GM23338 (cell line): ENCODE results near the gene SLC26A11. TPM values are rescaled to one million over a fixed set of nuclear protein-coding genes. Genes with fewer than 3 reads are reported as not detected.

Experiments
- ATAC-seq: fragments of 200-7000 bp; cut with Tn5 transposase; 3 replicates; pipeline ENCODE4 v1.9.1; 2020
- DNase-seq: peaks from one replicate; pipeline ENCODE4 v3.0.0-alpha.2; 2015; ENCODE audit warnings: low spot score
- H2AFZ ChIP-seq: fragments of 200-600 bp; sonication (generic); 2 replicates; pipeline ENCODE4 v1.8.0; 2016; ENCODE audit warnings: antibody characterized with exemption, mild to moderate bottlenecking, moderate library complexity
- H3F3A ChIP-seq: fragments of 200-600 bp; sonication (generic); replicated peaks from 2 replicates; pipeline ENCODE4 v1.8.0; 2017; ENCODE audit warnings: antibody characterized with exemption, mixed run types, low read depth
- H3K27ac ChIP-seq: fragments of 200-600 bp; sonication (generic); 2 replicates; pipeline ENCODE4 v1.6.1; 2016; ENCODE audit warnings: low read depth
- H3K27me3 ChIP-seq: fragments of 200-600 bp; sonication (generic); 2 replicates; pipeline ENCODE4 v1.8.0; 2016; ENCODE audit warnings: mild to moderate bottlenecking, mixed run types, moderate library complexity; ENCODE audit not compliant: insufficient read depth
- H3K36me3 ChIP-seq: fragments of 200-600 bp; sonication (generic); 2 replicates; pipeline ENCODE4 v1.8.0; 2016; ENCODE audit warnings: mild to moderate bottlenecking; ENCODE audit not compliant: insufficient read depth
- H3K4me1 ChIP-seq: fragments of 200-600 bp; sonication (generic); 2 replicates; pipeline ENCODE4 v1.8.0; 2016; ENCODE audit warnings: mild to moderate bottlenecking, moderate library complexity; ENCODE audit not compliant: insufficient read depth
- H3K4me2 ChIP-seq: fragments of 200-600 bp; sonication (generic); 2 replicates; pipeline ENCODE4 v1.7.1; 2017; ENCODE audit warnings: mixed run types
- H3K4me3 ChIP-seq: fragments of 200-600 bp; sonication (generic); 2 replicates; pipeline ENCODE4 v1.6.1; 2016; ENCODE audit warnings: mixed run types
- H3K79me2 ChIP-seq: fragments of 200-600 bp; sonication (generic); replicated peaks from 2 replicates; pipeline ENCODE4 v1.8.0; 2017; ENCODE audit warnings: mild to moderate bottlenecking; ENCODE audit not compliant: insufficient read depth
- H3K9me2 ChIP-seq: fragments of 200-600 bp; sonication (generic); 2 replicates; pipeline ENCODE4 v1.8.0; 2017; ENCODE audit not compliant: insufficient read depth
- H4K20me1 ChIP-seq: fragments of 200-600 bp; sonication (generic); replicated peaks from 2 replicates; pipeline ENCODE4 v1.8.0; 2017; ENCODE audit warnings: mild to moderate bottlenecking; ENCODE audit not compliant: insufficient read depth
- H3K27ac Mint-ChIP-seq: 2 replicates; pipeline ENCODE4 v1.8.0; 2020; ENCODE audit warnings: inconsistent platforms, mild to moderate bottlenecking, moderate library complexity, mixed read lengths
- H3K27me3 Mint-ChIP-seq: 3 replicates; pipeline ENCODE4 v1.8.0; 2022; ENCODE audit warnings: low read depth, mild to moderate bottlenecking, moderate library complexity, mixed read lengths, inconsistent platforms; ENCODE audit not compliant: insufficient read depth, poor library complexity
- H3K36me3 Mint-ChIP-seq: 3 replicates; pipeline ENCODE4 v1.8.0; 2021; ENCODE audit warnings: low read depth, mild to moderate bottlenecking, inconsistent platforms, moderate library complexity, mixed read lengths
- H3K4me1 Mint-ChIP-seq: 3 replicates; pipeline ENCODE4 v1.8.0; 2020; ENCODE audit warnings: mild to moderate bottlenecking, inconsistent platforms, mixed read lengths
- H3K4me3 Mint-ChIP-seq: 3 replicates; pipeline ENCODE4 v1.8.0; 2021; ENCODE audit warnings: moderate library complexity, mild to moderate bottlenecking, inconsistent platforms, mixed read lengths
- H3K9me3 Mint-ChIP-seq: 3 replicates; pipeline ENCODE4 v1.8.0; 2020; ENCODE audit warnings: moderate library complexity, mild to moderate bottlenecking, inconsistent platforms, mixed read lengths
- CREB1 ChIP-seq: fragments of 250-450 bp; sonication (Bioruptor Pico); IDR thresholded peaks from 2 replicates; pipeline ENCODE4 v1.5.0; 2020; ENCODE audit warnings: low read depth, mild to moderate bottlenecking, moderate library complexity
- ETS1 ChIP-seq: IDR thresholded peaks from 2 replicates; pipeline ENCODE4 v1.6.1; 2016; ENCODE audit warnings: antibody characterized with exemption
- EZH2 ChIP-seq: fragments of 200-600 bp; sonication (generic); IDR thresholded peaks from one replicate; pipeline ENCODE4 v1.8.0; 2017; ENCODE audit warnings: antibody characterized with exemption, mild to moderate bottlenecking, low read depth; ENCODE audit not compliant: unreplicated experiment
- EZH2phosphoT487 ChIP-seq: fragments of 200-600 bp; sonication (generic); IDR thresholded peaks from one replicate; pipeline ENCODE4 v1.8.1; 2018; ENCODE audit warnings: antibody characterized with exemption; ENCODE audit not compliant: unreplicated experiment
- POLR2AphosphoS5 ChIP-seq: IDR thresholded peaks from 2 replicates; pipeline ENCODE4 v1.6.1; 2016; ENCODE audit warnings: antibody characterized with exemption, low read depth
- REST ChIP-seq: IDR thresholded peaks from one replicate; pipeline ENCODE4 v1.6.1; 2018; ENCODE audit warnings: antibody characterized with exemption; ENCODE audit not compliant: unreplicated experiment
- ZNF114 ChIP-seq: fragments of 250-450 bp; sonication (Bioruptor Pico); IDR thresholded peaks from 2 replicates; pipeline ENCODE4 v1.5.0; 2020; ENCODE audit warnings: mild to moderate bottlenecking, moderate library complexity
- ZNF462 ChIP-seq: fragments of 250-450 bp; sonication (Bioruptor Pico); IDR thresholded peaks from 2 replicates; pipeline ENCODE4 v1.5.0; 2020; ENCODE audit warnings: mild to moderate bottlenecking, moderate library complexity
- polyA plus RNA-seq: library from polyadenylated mRNA; unstranded; fragments of >200 nt; fragmentation: Nextera tagmentation; extraction: Ambion mirVana; gene quantifications from 2 replicates; pipeline ENCODE4 v1.2.1, GENCODE V29; 2016
- total RNA-seq: library from RNA; depleted of rRNA; stranded (reverse); fragments of >200 nt; shearing (Covaris generic); gene quantifications from 2 replicates; pipeline ENCODE4 v1.2.3, GENCODE V29; 2014

The SLC26A11 gene
- total and polyA plus RNA-seq, 2 experiments from 2014 or later, result 10.9 to 23.0 TPM

- TF ChIP-seq REST (no peak), CREB1 (CRISPR knock-in tag) (no peak)
Measured at GRCh38 chr17:80272366-80272765, 52.1 kb downstream of the SLC26A11 start (continued).

- Histone ChIP-seq H3K4me1 (peaks cover 14% of the 10 kb centered on the region), H4K20me1 (0 out of 2 replicates have a peak, but pooled peaks cover 10% of the 10 kb centered on the region), H3K27me3 (no peaks in the 10 kb centered on the region), H3K27ac (no peak overlapping the region), H3K36me3 (no peaks in the 10 kb centered on the region), H3K4me3 (no peak overlapping the region), H3K9me2 (no peaks in the 10 kb centered on the region), H3F3A (peaks cover 11% of the 10 kb centered on the region), H2AFZ (no peak overlapping the region), H3K4me2 (no peak overlapping the region), H3K79me2 (no peaks in the 10 kb centered on the region)
- Mint-ChIP-seq H3K36me3 (peaks cover 15% of the 10 kb centered on the region), H3K4me3 (no peak overlapping the region), H3K27ac (0 out of 2 replicates have a peak overlapping the region, but pooled peaks have one; percentile 27), H3K9me3 (peaks cover 3% of the 10 kb centered on the region; the same call in 1 of the 3 replicates), H3K4me1 (peaks cover 14% of the 10 kb centered on the region), H3K27me3 (peaks cover 23% of the 10 kb centered on the region)
- ATAC-seq (no peak), DNase-seq (peak; percentile 31)
- TF ChIP-seq ETS1 (no peak), ZNF462 (CRISPR knock-in tag) (no peak), REST (no peak), POLR2AphosphoS5 (no peak), ZNF114 (CRISPR knock-in tag) (no peak), EZH2phosphoT487 (no peak), EZH2 (no peak)
Measured at GRCh38 chr17:80274331-80274730, 54.1 kb downstream of the SLC26A11 start.
